Thyroid gland (tissue), 4 donors: Measurements from ENCODE around the gene SEC31B.

Source experiments
- CTCF ChIP-seq, 6 experiments: fragments of 200-600 bp in 3 of 6; fragments of 450-650 bp in 3 of 6; sonication (generic) in 3 of 6; IDR thresholded peaks; one replicate each; pipeline ENCODE4 v1.5.1; 2016 to 2019; ENCODE audit warnings: antibody characterized with exemption in 6 of 6, mild to moderate bottlenecking in 2 of 6, inconsistent platforms in 1 of 6, moderate library complexity in 1 of 6
- POLR2A ChIP-seq, 2 donors: fragments of 450-650 bp; IDR thresholded peaks; one replicate each; pipeline ENCODE4 v1.6.1; 2017; ENCODE audit warnings: antibody characterized with exemption in 2 of 2, mild to moderate bottlenecking in 2 of 2, moderate library complexity in 1 of 2

- peak in 1 of 2 donors; percentile 64 for TF ChIP-seq POLR2A (IDR thresholded peaks at IDR 0.05)
- TF ChIP-seq CTCF (IDR thresholded peaks at IDR 0.05): peak in 1 of 6 experiments; percentile 31
Observed at GRCh38 chr10:100529475-100530298, 10.0 kb upstream of the SEC31B start, which contains the start of gene NDUFB8.
